Psoas muscle (tissue), 8 donors: ENCODE results near the gene TAMM41. TPM values are rescaled to one million over a fixed set of nuclear protein-coding genes. Genes with fewer than 3 reads are reported as not detected.

ENCODE experiments used
- ATAC-seq, 4 donors: fragments of 200-7000 bp; cut with Tn5 transposase; one replicate each; pipeline ENCODE4 v1.9.1; 2020; ENCODE audit warnings: moderate library complexity in 3 of 4, mild to moderate bottlenecking in 2 of 4
- DNase-seq, 2 donors: peaks; one replicate each; pipeline ENCODE4 v3.0.0-alpha.2; 2020
- H3K27ac ChIP-seq: fragments of 200-600 bp; one replicate; pipeline ENCODE4 v1.8.0; 2022
- H3K27me3 ChIP-seq, 3 donors: fragments of 200-600 bp in 1 of 3; one replicate each; pipeline versions ENCODE4 v1.6.1 to v1.8.0; 2013 to 2022; ENCODE audit warnings: low read length in 2 of 3, mild to moderate bottlenecking in 2 of 3, moderate library complexity in 1 of 3; ENCODE audit not compliant: insufficient read depth in 3 of 3
- H3K36me3 ChIP-seq, 2 donors: fragments of 200-600 bp in 1 of 2; one replicate each; pipeline versions ENCODE4 v1.6.1 to v1.8.0; 2013 to 2022; ENCODE audit warnings: low read depth in 1 of 2, mild to moderate bottlenecking in 1 of 2, moderate library complexity in 1 of 2; ENCODE audit not compliant: insufficient read depth in 1 of 2
- H3K4me1 ChIP-seq: fragments of 200-600 bp; one replicate; pipeline ENCODE4 v1.8.0; 2022
- H3K4me3 ChIP-seq: fragments of 200-600 bp; one replicate; pipeline ENCODE4 v1.8.0; 2022; ENCODE audit warnings: mild to moderate bottlenecking
- H3K9me3 ChIP-seq: fragments of 200-600 bp; one replicate; pipeline ENCODE4 v1.8.0; 2022
- CTCF ChIP-seq: fragments of 200-600 bp; IDR thresholded peaks from one replicate; pipeline ENCODE4 v1.8.0; 2022; ENCODE audit warnings: antibody characterized with exemption
- WGBS, 3 donors: extraction: QIAGEN DNeasy Blood & Tissue Kit; methylation state at CpG; one replicate each; pipeline versions ENCODE4 v1.1.6 to v1.1.7; 2013; 5-methylcytosine and 5-hydroxymethylcytosine counted together
- intact Hi-C, 2 donors: fragments of 100-400 bp; cut with DNase I; formaldehyde crosslinking; loops; one replicate each; pipeline versions ENCODE4 v1.11.0 to v1.14.2; 2022
- polyA plus RNA-seq, 3 donors: library from polyadenylated mRNA; stranded (reverse); fragments of 200-250 nt; gene quantifications; one replicate each; pipeline ENCODE4 v1.2.3, GENCODE V29; 2013
- total RNA-seq, 4 donors: library from RNA; stranded (reverse); fragmentation: NEBNext Ultra II Directional in 2 of 4; extraction: Animal tissue kit (Norgen Biotek cat#: 25700) in 2 of 4; gene quantifications; one replicate each; pipeline versions ENCODE4 v1.2.1 to v1.2.4, GENCODE V29; 2021 to 2023
- donor health status: healthy with polysubstance abuse.
- donor health status: DM: no; HTN: no; CAD: no; lungs with moderate emphysema.
- donor health status: Bipolar disorder and iron deficiency.
- donor health status: healthy.
- donor health status: DM: yes; HTN: yes; CAD: no.
- donor health status: DM: no; HTN: no; CAD: no.
- donor health status: DM: no; HTN: no; CAD: no.
- donor health status: DM: yes; HTN: yes; CAD: no.

Gene TAMM41
- total and polyA plus RNA-seq, 7 donors = 5.8 to 13.1 (median 7.8) TPM

GRCh38 chr3:11789412-11789811 is 57.3 kb downstream of the TAMM41 start:
- ATAC-seq = no peak
- 90 to 100% (median 94%) methylated on average over 1 of the region's 1 CpG for WGBS, 3 donors
- Histone ChIP-seq H3K9me3 (no peaks in the 10 kb centered on the region), H3K36me3 (peaks cover 9 to 76% of the 10 kb centered on the region in 2 donors), H3K4me1 (no peaks in the 10 kb centered on the region), H3K4me3 (no peak overlapping the region), H3K27me3 (no peaks in the 10 kb centered on the region), H3K27ac (no peak overlapping the region)
- intact Hi-C loops = no loop called here
- DNase-seq = no peak
- no peak for TF ChIP-seq CTCF

DNA sequence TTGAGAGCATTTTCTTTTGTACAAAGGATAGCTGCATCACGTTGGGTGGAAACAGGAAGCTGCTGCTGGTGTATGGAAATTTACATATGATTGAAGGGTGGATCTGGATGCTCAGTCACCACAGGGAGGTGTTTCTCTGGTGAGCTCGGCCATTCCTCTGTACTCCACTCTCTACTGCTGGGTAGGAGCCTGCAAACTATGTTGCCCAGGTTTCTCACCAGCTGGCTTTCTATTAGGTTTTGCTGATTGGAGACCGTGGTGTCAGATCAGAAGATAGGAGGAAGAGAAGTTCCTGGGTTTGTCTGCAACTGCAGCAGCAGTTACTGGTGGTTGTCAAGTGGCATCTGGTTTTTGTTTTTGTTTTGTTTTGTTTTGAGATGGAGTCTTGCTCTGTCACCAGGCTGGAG is 61.7 kb downstream of the TAMM41 start:
- no peak for ATAC-seq

DNA sequence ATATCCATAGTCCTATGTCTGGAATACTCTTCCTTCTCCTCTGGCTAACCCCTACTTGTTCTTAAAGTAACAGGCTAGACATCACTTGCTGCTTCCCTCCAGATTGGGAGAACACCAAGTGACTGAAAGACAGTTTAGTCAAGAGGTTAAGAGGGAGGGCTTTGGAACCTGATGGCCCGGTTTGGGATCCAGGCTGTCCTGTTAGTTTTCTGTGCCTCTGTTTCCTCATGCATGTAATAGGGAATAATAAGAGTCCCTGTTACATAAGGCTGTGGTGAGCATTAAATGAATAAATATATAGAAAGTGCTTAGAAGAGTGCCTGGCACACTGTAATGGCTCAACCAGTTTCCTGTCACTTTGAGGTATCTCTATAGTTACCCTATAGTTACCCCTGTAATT is 66.3 kb downstream of the TAMM41 start:
- DNase-seq (no peak), ATAC-seq (no peak)
- Histone ChIP-seq H3K36me3 (peaks cover 0 to under 1% of the 10 kb centered on the region in 2 donors), H3K4me3 (no peak overlapping the region), H3K27ac (no peak overlapping the region), H3K27me3 (no peaks in the 10 kb centered on the region), H3K4me1 (no peaks in the 10 kb centered on the region), H3K9me3 (no peaks in the 10 kb centered on the region)
- WGBS, 3 donors = 82 to 96% (median 91%) methylated on average over 1 of the region's 1 CpG
- intact Hi-C loops = no loop called here
- no peak for TF ChIP-seq CTCF

More for the DNA sequence above, 61.7 kb downstream of the TAMM41 start:
- H3K27me3 ChIP-seq = no peaks in the 10 kb centered on the region
- no peak for TF ChIP-seq CTCF
- intact Hi-C loops = no loop called here
- no peak overlapping the region for H3K4me3 ChIP-seq
- DNase-seq = no peak
- no peaks in the 10 kb centered on the region for H3K9me3 ChIP-seq
- peaks cover 9 to 36% of the 10 kb centered on the region in 2 donors for H3K36me3 ChIP-seq
- H3K4me1 ChIP-seq = no peaks in the 10 kb centered on the region
- WGBS, 3 donors = 67 to 74% (median 73%) methylated on average over 3 of the region's 3 CpGs
- H3K27ac ChIP-seq = no peak overlapping the region

GRCh38 chr3:11779626-11780025 is 67.1 kb downstream of the TAMM41 start:
- ATAC-seq (no peak), DNase-seq (no peak)
- WGBS, 3 donors = 81 to 90% (median 85%) methylated on average over 3 of the region's 3 CpGs
- Histone ChIP-seq H3K27ac (no peak overlapping the region), H3K4me1 (no peaks in the 10 kb centered on the region), H3K27me3 (no peaks in the 10 kb centered on the region), H3K4me3 (no peak overlapping the region), H3K9me3 (no peaks in the 10 kb centered on the region), H3K36me3 (no peaks in the 10 kb centered on the region)
- TF ChIP-seq CTCF = no peak
- intact Hi-C loops = no loop called here

- ATAC-seq = no peak
- H3K36me3 ChIP-seq = no peaks in the 10 kb centered on the region
- H3K27ac ChIP-seq = no peak overlapping the region
- H3K9me3 ChIP-seq = no peaks in the 10 kb centered on the region
- H3K4me3 ChIP-seq = no peak overlapping the region
- WGBS, 3 donors = 88 to 100% (median 99%) methylated on average over 2 of the region's 2 CpGs
- DNase-seq = no peak
- TF ChIP-seq CTCF = no peak
- intact Hi-C loops = no loop called here
- no peaks in the 10 kb centered on the region for H3K4me1 ChIP-seq
- H3K27me3 ChIP-seq = no peaks in the 10 kb centered on the region
Observed at GRCh38 chr3:11778248-11778647, 68.4 kb downstream of the TAMM41 start.
